Kidney tubule cell (primary cell): ENCODE data around the gene AZI2.

Source experiments
- DNase-seq: peaks from one replicate; pipeline ENCODE4 v3.0.0-alpha.2; 2018; ENCODE audit warnings: low spot score

Gene AZI2

GRCh38 chr3:28348629-28349468, at the start of gene AZI2, which contains the start of gene ZCWPW2:
AZI2 (minus strand) TSS chr3:28348824; CDS start chr3:28340617, 8,207 bp downstream.
ZCWPW2 (plus strand) TSS chr3:28348721; CDS start chr3:28413069, 64,348 bp downstream.
- peak; percentile 95 for DNase-seq

- DNase-seq = no peak
Observed at GRCh38 chr3:28388978-28389377, 40.4 kb upstream of the AZI2 start.

- no peak for DNase-seq
Observed at GRCh38 chr3:28386049-28386448, 37.4 kb upstream of the AZI2 start.

- DNase-seq = no peak
Observed at GRCh38 chr3:28376424-28376823, 27.8 kb upstream of the AZI2 start.

GRCh38 chr3:28349469-28350000, 911 bp upstream of the AZI2 start:
- DNase-seq = no peak

- DNase-seq = no peak
Observed at GRCh38 chr3:28348265-28348628, 377 bp downstream of the AZI2 start.

- peak; percentile 16 for DNase-seq
Observed at GRCh38 chr3:28347374-28348264, 1.0 kb downstream of the AZI2 start.

- no peak for DNase-seq
Observed at GRCh38 chr3:28345690-28346089, 2.9 kb downstream of the AZI2 start.

GRCh38 chr3:28343144-28343543, 5.5 kb downstream of the AZI2 start:
- no peak for DNase-seq

- no peak for DNase-seq
Observed at GRCh38 chr3:28337230-28337629, 11.4 kb downstream of the AZI2 start.

- no peak for DNase-seq
Observed at GRCh38 chr3:28335246-28335645, 13.4 kb downstream of the AZI2 start.

GRCh38 chr3:28334552-28334951, 14.1 kb downstream of the AZI2 start:
- DNase-seq = no peak

- DNase-seq = peak; percentile 29
Observed at GRCh38 chr3:28328188-28329151, 20.2 kb downstream of the AZI2 start.

GRCh38 chr3:28326458-28326926, 22.1 kb downstream of the AZI2 start:
- DNase-seq = no peak

GRCh38 chr3:28322464-28322863, 26.2 kb downstream of the AZI2 start:
- DNase-seq = peak; percentile 59

- DNase-seq = no peak
Observed at GRCh38 chr3:28320981-28321380, 27.6 kb downstream of the AZI2 start.

- peak; percentile 54 for DNase-seq
Observed at GRCh38 chr3:28317438-28318022, 31.1 kb downstream of the AZI2 start.

GRCh38 chr3:28316226-28316625, 32.4 kb downstream of the AZI2 start:
- no peak for DNase-seq

- no peak for DNase-seq
Observed at GRCh38 chr3:28315711-28316110, 32.9 kb downstream of the AZI2 start.

GRCh38 chr3:28308196-28308595, 40.4 kb downstream of the AZI2 start:
- no peak for DNase-seq

GRCh38 chr3:28301688-28302087, 46.9 kb downstream of the AZI2 start:
- DNase-seq = no peak
